Rectal smooth muscle tissue (tissue), 1 donor: Measurements from ENCODE around the gene CDKN1A.

Experiments used
- H3K27ac ChIP-seq: one replicate; pipeline ENCODE4 v1.7.0; 2013; ENCODE audit warnings: low read depth, low read length, inconsistent platforms
- H3K27me3 ChIP-seq: one replicate; pipeline ENCODE4 v1.7.0; 2013; ENCODE audit warnings: low read length; ENCODE audit not compliant: control insufficient read depth, insufficient read depth
- H3K36me3 ChIP-seq: one replicate; pipeline ENCODE4 v1.7.0; 2013; ENCODE audit warnings: low read length; ENCODE audit not compliant: control insufficient read depth, insufficient read depth
- H3K4me1 ChIP-seq: one replicate; pipeline ENCODE4 v1.7.0; 2013; ENCODE audit warnings: low read length; ENCODE audit not compliant: control insufficient read depth, insufficient read depth
- H3K4me3 ChIP-seq: one replicate; pipeline ENCODE4 v1.7.0; 2013; ENCODE audit warnings: low read length
- H3K9ac ChIP-seq: one replicate; pipeline ENCODE4 v1.7.0; 2013; ENCODE audit warnings: low read length

Gene CDKN1A

DNA sequence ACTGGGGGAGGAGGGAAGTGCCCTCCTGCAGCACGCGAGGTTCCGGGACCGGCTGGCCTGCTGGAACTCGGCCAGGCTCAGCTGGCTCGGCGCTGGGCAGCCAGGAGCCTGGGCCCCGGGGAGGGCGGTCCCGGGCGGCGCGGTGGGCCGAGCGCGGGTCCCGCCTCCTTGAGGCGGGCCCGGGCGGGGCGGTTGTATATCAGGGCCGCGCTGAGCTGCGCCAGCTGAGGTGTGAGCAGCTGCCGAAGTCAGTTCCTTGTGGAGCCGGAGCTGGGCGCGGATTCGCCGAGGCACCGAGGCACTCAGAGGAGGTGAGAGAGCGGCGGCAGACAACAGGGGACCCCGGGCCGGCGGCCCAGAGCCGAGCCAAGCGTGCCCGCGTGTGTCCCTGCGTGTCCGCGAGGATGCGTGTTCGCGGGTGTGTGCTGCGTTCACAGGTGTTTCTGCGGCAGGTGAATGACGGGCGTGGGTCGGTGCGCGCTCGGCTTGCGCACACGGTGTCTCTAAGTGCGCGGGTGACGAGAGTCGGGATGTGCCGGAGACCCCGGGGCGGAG lies at the start of gene CDKN1A:
Gene CDKN1A, plus strand, starts transcription at position 227 of the 555 bp plus-strand sequence. CDS start 5,388 bp downstream, outside the sequence.
- H3K9ac ChIP-seq = peak within 1 kb of the TSS; percentile 96
- peaks cover 1% of the 10 kb centered on the region for H3K36me3 ChIP-seq
- peak within 1 kb of the TSS; percentile 96 for H3K27ac ChIP-seq
- H3K4me3 ChIP-seq = peak within 1 kb of the TSS; percentile 94
- H3K4me1 ChIP-seq = peaks cover 18% of the 10 kb centered on the region
- H3K27me3 ChIP-seq = no peaks in the 10 kb centered on the region

- Histone ChIP-seq H3K27ac (no peak overlapping the region), H3K9ac (no peak overlapping the region), H3K27me3 (no peaks in the 10 kb centered on the region), H3K36me3 (no peaks in the 10 kb centered on the region), H3K4me1 (peaks cover 8% of the 10 kb centered on the region), H3K4me3 (no peak overlapping the region)
These were observed 48.7 kb upstream of the CDKN1A start for GRCh38 chr6:36629784-36630183.

- Histone ChIP-seq H3K4me3 (no peak overlapping the region), H3K36me3 (no peaks in the 10 kb centered on the region), H3K27ac (no peak overlapping the region), H3K27me3 (no peaks in the 10 kb centered on the region), H3K4me1 (peaks cover 5% of the 10 kb centered on the region), H3K9ac (no peak overlapping the region)
These were observed 47.0 kb upstream of the CDKN1A start for GRCh38 chr6:36631326-36632011.

- no peaks in the 10 kb centered on the region for H3K4me1 ChIP-seq
- no peak overlapping the region for H3K9ac ChIP-seq
- no peaks in the 10 kb centered on the region for H3K36me3 ChIP-seq
- no peaks in the 10 kb centered on the region for H3K27me3 ChIP-seq
- no peak overlapping the region for H3K4me3 ChIP-seq
- no peak overlapping the region for H3K27ac ChIP-seq
These were observed 45.1 kb upstream of the CDKN1A start for GRCh38 chr6:36633370-36633769.

DNA sequence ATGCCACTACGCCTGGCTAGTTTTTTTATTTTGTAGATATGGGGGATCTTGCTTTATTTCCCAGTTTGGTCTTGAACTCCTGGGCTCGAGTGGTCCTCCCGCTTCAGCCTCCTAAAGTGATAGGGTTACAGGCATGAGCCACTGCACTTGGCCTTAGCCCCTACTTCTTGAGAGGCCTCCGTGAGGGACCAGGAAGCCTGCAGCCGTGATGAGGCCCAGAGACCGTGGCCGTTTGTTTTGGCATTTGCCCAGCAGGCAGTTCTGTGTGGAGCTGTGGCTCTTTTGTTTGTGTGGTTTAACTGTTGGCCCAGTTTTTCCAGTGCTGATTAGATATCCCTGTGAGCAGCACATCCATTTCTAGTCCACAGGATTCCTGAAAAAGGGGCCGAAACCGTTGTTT lies 44.6 kb upstream of the CDKN1A start:
- H3K4me3 ChIP-seq = no peak overlapping the region
- H3K27ac ChIP-seq = no peak overlapping the region
- no peak overlapping the region for H3K9ac ChIP-seq
- H3K27me3 ChIP-seq = no peaks in the 10 kb centered on the region
- H3K36me3 ChIP-seq = no peaks in the 10 kb centered on the region
- no peaks in the 10 kb centered on the region for H3K4me1 ChIP-seq

DNA sequence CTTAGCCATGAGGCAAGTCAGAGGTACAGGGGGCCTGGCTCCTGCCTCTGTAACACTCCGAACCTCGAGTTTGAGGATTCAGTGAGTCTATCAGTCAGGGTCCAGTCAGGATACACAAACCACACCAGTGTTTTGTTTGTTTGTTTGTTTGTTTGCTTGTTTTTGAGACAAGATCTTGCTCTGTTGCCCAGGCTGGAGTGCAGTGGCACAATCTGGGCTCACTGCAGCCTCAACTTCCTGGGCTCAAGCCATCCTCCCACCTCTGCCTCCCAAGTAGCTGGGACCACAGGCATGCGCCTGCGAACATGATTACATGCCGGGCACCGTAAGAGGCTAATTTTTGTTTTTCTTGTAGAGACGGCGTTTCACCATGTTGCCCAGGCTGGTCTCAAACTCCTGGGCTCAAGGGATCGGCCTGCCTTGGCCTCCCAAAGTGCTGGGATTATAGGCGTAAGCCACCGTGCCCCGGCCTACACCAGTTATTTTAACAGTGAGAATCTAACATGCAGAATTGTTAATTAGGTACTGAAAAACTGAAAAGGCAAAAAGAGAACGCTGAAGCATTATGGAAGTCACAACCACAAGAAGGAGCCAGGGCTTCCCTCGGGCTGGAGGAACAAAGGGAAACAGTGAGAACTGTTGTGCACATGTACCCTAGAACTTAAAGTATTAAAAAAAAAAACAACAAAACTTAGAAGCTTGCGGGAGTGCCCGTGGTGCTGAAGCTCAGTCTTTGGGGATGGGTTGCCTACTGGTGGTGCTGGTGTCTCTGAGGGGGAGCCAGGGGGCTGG lies 44.0 kb upstream of the CDKN1A start:
- H3K9ac ChIP-seq = no peak overlapping the region

DNA sequence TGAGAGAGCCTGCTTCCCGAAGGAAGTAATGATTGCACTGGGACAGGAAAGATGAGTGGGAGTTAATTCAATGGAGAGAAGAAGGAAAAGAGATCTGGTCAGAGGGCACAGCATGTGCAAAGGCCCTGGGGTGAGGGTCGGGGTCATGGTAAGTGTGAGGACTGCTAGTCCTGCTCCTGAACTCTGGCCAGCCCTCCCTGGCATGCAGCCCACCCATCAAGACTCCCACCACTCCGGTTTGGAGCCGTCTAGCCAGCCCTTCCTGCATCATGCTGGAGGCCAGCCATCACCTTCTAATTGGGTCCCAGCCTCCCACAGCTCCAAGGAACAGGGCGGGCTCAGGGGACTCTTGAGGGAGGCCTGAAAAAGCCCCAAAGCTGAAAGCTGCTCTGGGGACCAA lies 42.2 kb upstream of the CDKN1A start:
- Histone ChIP-seq H3K36me3 (no peaks in the 10 kb centered on the region), H3K9ac (no peak overlapping the region), H3K4me3 (no peak overlapping the region), H3K27me3 (no peaks in the 10 kb centered on the region), H3K27ac (no peak overlapping the region), H3K4me1 (no peaks in the 10 kb centered on the region)

More for the DNA sequence above, 44.0 kb upstream of the CDKN1A start:
- no peaks in the 10 kb centered on the region for H3K4me1 ChIP-seq
- H3K36me3 ChIP-seq = no peaks in the 10 kb centered on the region
- H3K27me3 ChIP-seq = no peaks in the 10 kb centered on the region
- no peak overlapping the region for H3K4me3 ChIP-seq
- no peak overlapping the region for H3K27ac ChIP-seq

- Histone ChIP-seq H3K9ac (no peak overlapping the region), H3K4me1 (no peaks in the 10 kb centered on the region), H3K4me3 (no peak overlapping the region), H3K36me3 (no peaks in the 10 kb centered on the region), H3K27ac (no peak overlapping the region), H3K27me3 (no peaks in the 10 kb centered on the region)
These were observed 41.7 kb upstream of the CDKN1A start for GRCh38 chr6:36636687-36637418.

GRCh38 chr6:36638579-36638978 lies 39.9 kb upstream of the CDKN1A start:
- Histone ChIP-seq H3K4me3 (no peak overlapping the region), H3K36me3 (no peaks in the 10 kb centered on the region), H3K9ac (no peak overlapping the region), H3K27me3 (no peaks in the 10 kb centered on the region), H3K4me1 (peaks cover 8% of the 10 kb centered on the region), H3K27ac (no peak overlapping the region)

DNA sequence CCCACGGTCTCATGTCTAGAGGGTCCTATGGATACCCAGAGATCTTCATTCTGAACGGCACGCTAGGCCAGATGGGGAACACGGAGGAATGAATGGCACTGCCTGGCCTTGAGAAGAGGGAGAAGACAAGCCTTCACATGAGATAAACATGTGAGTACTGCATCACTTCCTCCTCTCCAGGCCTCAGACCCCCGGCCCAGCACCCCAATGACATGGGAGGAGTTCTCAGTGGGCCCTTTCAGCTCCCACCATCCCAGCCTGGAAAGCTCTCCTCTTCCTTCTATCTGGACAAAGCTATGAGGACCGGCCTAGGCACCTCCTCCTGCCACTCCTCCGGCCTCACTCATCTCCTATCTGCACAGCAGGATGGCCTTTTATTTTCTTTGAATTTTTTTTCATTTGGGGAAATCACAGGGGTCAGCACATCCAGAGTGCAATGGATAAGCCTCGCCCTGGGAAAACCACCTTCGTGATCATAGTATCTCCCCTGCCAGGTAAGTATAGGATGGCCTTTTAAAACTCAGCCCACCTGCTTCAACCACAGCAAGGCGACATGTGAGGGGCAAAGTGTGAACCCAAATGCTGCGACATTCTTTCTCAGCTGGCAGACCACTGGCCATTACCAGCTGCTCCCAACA lies 39.2 kb upstream of the CDKN1A start:
- peaks cover 9% of the 10 kb centered on the region for H3K4me1 ChIP-seq
- H3K9ac ChIP-seq = no peak overlapping the region
- H3K36me3 ChIP-seq = no peaks in the 10 kb centered on the region
- H3K4me3 ChIP-seq = no peak overlapping the region
- no peaks in the 10 kb centered on the region for H3K27me3 ChIP-seq
- no peak overlapping the region for H3K27ac ChIP-seq

GRCh38 chr6:36641543-36641942 lies 37.0 kb upstream of the CDKN1A start:
- no peak overlapping the region for H3K27ac ChIP-seq
- no peaks in the 10 kb centered on the region for H3K36me3 ChIP-seq
- H3K27me3 ChIP-seq = no peaks in the 10 kb centered on the region
- H3K4me1 ChIP-seq = peaks cover 9% of the 10 kb centered on the region
- no peak overlapping the region for H3K9ac ChIP-seq
- H3K4me3 ChIP-seq = no peak overlapping the region
